Stimulated activated CD4-positive, alpha-beta T cell treated with anti-CD3 and anti-CD28 coated beads, Interleukin-1b, Interleukin-23, amount 100 ng/mL, for 4 hours (primary cell): ENCODE results near the gene RRBP1.
"Not testable (repeated sequence)": the region's sequence is repeated elsewhere in the genome, so short reads cannot be mapped to it uniquely, and the experiment has no call there.

Source experiments
- DNase-seq, 2 donors: peaks; one replicate each; pipeline ENCODE4 v3.0.0-alpha.2; 2020; ENCODE audit warnings: low read depth in 2 of 2

RRBP1 gene

DNA sequence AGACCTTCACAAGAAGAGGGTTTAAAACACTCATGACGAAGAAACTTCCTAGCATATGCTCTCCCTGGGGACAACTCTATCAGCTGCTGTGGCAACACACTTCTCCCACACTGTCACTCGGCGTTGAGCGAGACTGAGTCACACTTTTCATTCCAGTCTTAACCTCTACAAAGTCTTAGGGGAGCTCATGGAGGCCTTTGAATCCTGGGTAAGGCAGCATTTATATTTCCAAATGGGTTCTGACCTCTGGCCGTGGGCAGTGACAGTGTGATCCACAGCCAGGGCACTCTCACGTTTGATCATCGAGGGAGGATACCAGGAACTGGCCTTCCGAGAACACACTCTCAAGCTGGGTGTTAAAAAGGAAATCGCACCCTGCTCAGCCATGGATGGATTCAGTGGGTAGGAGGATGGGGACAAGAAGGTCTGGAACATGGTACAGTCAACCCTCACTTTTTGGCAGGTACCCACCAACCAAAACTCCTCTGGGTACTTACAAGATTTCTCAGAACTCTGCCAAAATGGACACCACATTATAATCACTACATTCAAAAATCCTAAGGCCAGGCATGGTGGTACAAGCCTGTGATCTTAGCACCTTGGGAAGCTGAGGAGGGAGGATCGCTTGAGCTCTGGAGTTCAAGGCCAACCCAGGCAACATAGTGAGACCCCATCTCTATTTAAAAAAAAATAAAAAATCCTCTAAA, 19.6 kb downstream of the RRBP1 start:
- no peak for DNase-seq

- DNase-seq = no peak
These were observed 20.8 kb downstream of the RRBP1 start for GRCh38 chr20:17661121-17661744.

- DNase-seq = no peak
These were observed 21.4 kb downstream of the RRBP1 start for GRCh38 chr20:17660667-17661066.

GRCh38 chr20:17659801-17660200, 22.2 kb downstream of the RRBP1 start:
- DNase-seq = no peak

DNA sequence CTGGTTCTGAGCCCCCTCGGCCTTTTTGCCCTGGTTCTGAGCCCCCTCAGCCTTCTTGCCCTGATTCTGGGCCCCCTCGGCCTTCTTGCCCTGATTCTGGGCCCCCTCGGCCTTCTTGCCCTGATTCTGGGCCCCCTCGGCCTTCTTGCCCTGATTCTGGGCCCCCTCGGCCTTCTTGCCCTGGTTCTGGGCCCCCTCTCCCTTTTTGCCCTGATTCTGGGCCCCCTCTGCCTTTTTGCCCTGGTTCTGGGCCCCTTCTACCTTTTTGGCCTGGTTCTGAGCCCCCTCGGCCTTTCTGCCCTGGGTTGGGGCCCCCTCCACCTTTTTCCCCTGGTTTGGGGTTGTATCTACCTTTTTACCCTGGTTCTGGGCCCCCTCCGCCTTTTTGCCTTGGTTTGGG, 22.7 kb downstream of the RRBP1 start:
- DNase-seq = not testable (repeated sequence)

DNA sequence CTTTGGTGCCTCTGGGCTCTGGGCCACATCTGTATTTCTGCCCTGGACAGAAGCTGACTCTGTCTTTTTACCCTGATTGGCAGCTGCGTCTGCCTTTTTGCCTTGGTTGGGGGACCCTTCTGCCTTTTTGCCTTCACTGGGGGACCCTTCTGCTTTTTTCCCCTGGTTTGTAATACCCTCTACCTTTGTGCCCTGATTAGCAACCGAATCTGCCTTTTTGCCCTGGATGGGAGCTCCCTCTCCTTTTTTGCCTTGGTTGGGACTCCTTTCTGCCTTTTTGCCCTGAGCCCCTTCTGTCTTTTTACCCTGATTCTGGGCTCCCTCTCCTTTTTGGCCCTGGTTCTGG, 23.4 kb downstream of the RRBP1 start:
- no peak for DNase-seq

DNA sequence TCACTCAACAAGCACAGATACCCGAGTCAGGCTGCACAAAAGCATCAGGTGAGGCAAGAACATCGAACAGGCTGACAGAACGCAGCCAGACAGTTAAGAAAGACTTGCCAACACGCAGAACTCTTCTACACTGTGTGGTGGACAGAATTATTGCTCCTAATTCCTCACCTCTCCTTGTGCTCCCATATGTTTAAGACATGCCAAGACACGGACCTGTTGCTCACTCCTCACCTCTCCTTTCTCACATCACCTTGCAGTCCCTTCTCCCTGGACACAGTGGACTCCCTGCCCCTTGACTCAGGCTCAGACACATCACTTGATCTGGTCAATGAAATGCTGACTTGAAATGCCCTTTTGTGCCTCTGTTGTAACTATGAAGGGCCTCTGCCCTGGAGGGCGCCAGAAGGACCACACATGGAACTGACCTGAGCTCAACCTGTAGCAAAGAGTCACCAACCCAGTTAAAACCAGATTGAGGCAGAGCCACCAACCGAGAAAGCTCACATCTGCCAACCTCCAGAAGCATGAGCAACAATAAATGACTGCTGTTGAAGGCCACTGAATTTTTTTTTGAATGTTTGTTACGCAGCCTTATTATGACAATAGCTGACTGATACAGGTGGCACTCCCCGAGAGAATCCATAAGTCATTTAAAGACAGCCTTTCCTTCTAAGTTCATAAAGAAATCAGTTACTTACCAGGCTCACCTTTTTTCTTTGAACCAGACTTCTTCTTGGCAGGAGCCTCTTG, 24.0 kb downstream of the RRBP1 start:
- no peak for DNase-seq

- DNase-seq = no peak
These were observed 24.8 kb downstream of the RRBP1 start for GRCh38 chr20:17657079-17657825.

GRCh38 chr20:17655865-17656479, 26.1 kb downstream of the RRBP1 start:
- DNase-seq = no peak

DNA sequence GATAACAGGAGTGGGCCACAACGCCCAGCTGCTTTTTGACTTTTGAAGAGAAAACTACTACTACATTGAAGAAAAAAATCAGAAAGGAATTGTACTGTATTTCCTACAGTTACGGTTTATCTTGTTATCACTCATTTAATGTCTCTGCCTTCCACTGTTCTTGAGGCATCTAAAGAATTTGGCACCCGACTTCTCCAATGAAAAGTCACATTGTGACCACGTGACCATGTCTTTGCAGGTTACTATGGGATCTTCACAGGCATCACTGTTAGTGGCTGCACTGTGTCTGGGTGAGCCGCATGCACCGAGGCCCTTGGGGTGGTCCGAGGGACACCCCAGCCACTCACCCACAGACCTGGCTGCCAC, 26.8 kb downstream of the RRBP1 start:
- no peak for DNase-seq

DNA sequence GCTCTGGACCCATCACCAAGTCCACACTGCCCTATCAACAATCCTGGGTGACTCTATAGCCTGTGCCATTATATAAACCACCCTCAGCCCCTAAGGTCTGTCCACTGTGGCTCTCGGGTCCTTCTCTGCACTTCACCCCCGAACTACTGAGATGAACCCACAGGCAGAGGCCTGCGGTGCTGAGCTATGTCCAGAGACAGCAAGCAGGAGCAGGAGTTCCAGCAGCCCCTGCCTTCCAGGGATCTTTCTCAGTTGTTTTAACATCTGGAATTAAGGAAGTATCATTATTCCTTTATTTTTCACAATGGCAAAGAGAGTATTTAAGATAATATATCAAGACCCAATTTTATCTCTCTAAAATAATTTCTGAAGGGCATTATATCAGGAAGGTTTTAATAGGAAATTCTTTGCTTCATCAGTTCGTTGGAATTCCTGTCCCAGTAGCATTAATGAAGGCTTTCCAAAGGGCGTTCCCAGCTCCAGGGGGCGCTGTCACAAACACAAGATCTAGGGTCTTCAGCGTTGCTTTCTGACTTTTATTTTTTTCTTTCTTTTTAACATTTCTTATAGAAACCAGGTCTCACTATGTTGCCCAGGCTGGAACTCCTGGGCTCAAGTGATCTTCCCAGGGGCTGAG, 27.3 kb downstream of the RRBP1 start:
- peak; percentile 2 to 14 for DNase-seq

GRCh38 chr20:17653835-17654648, 28.0 kb downstream of the RRBP1 start:
- DNase-seq = no peak

DNA sequence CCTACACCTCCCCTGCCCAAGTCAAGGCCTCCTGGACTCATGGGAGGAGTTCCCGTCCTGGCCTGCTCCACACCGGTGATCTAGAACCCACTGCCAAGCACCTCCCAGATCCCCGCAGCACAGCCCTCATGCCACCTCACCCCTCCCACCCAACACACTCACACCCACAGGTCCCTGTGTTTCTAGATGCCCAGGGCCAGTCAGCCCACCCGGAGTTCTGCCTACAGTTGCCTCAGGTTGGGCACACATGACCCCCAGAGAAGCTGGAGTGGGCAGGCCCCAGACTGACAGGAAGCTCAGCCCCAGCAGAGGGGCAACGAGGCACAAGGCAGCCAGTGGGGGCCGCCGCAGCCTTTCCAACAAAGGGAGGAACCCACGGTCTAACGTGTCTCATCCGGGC, 29.6 kb downstream of the RRBP1 start:
- DNase-seq = no peak

- no peak for DNase-seq
These were observed 30.2 kb downstream of the RRBP1 start for GRCh38 chr20:17651760-17652388.

DNA sequence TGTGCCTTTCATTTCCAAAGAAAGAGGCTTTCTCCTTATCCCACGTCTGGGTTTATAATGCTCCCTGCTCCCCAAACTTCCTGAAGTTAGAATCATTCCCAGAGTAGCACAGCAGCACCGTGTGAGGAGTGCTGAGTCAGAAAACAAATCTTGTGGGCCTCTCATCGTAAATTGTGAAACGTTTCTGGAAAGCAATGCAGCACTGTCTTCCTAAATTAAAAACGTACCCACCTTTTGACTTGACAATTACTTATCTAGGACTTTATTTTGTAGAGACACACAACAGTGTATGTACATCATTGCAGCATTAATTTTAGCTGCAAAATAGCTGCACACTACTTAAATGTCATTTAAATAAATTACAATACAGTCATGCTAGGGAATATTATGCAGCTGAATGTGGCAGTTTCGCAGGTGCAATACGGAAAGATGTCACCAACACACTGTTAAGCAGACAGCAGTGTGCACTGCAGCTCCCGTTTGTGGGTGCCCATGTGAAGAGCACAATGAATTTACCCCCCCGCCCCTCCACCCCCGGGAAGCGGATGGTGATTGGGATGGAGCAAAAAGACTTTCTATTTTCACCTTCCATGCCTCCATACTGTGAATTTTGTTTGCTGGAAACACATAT, 30.8 kb downstream of the RRBP1 start:
- DNase-seq = no peak

DNA sequence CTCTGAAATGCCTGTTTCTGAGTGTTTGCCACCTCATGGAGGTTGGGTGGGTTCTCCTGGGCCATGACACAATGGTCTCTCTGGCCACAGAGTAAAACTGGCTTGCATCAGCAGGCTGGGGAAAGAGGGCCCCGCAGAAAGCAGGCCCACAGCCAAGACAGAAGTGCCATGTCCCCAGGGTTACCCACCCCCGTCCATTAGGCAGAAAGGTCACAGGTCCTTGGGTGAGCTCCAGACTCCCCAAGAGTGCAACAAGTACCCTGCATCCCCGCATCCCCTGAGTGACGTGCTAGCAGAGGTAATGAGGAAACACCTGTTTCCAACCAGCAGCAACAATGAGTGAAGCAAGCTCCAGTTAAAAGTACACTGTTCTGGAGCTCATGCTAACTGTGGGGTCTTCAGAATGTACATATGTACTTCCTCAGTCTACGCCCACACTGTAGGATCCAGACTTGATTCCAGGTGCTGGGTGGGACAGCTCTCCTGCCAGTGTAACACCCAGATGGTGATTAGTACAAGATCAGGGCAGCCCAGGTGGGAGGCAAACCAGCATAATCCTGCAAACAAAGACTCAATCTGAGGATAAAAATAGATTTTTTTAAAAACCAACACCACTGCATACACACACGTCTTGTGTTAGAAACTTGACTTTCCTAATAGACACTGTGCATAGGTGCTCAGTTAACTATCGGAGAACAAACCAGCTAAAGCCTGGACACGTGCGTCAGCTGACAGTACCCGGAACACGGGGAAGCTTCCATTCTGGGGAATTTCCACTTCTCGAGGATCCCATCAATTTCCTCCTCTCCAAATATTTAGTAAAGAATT, 31.5 kb downstream of the RRBP1 start:
- DNase-seq = no peak

DNA sequence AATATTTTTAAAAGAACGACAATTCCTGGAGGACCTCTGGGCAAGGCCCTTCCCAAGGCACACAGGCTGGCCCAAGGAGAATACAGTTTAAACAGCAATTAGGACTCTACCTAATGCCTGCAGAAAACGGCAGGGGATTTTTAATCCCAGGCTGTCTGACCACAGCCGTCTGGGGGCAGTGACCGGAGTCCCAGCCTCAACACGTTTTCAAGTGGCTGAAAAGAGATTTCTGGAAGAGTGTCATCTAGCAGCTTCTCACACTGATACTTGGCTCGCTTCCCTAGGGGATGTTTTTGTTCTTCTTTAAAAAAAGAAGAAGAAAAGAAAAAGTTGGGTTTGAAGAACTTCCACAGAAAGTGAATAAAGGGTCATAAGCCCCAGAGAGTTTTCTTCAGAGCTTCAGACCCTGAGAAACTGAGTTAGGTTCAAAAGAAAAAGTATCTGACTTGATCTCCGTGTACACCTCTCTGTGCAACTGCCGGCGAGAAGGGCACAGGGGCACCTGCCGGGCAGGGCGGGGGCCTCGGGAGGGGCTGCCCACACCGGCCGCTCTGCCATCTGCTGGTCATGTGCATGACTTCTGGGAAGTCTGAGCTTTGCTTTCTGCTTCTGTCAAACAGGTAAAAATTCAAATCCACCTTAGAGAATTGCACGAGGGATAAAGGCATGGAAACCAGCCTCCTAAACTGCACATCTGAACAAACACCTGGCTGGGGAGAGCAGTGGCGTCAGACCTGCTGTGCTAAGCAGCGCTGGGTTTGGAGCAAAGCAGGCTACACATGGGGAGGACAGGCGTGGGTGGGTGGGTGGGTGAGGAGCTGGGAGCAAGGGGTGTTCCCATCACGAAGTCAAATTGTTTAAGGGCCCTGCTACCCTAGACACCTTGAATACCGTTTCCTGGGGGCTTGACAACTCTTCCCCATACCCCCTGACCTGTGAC, 33.0 kb downstream of the RRBP1 start:
- DNase-seq = peak; percentile 3 to 6

GRCh38 chr20:17648315-17648646, 33.8 kb downstream of the RRBP1 start:
- no peak for DNase-seq
